ENCODE results near the gene AGAP1. TPM values are rescaled to one million over a fixed set of nuclear protein-coding genes. Genes with fewer than 3 reads are reported as not detected.

The AGAP1 gene
- polyA plus RNA-seq, 4 donors, result 9.8 to 19.2 (median 15.5) TPM

- H3K27me3 ChIP-seq (ENCODE audit: control insufficient read depth in 3 of 3, insufficient read depth in 3 of 3, low read length in 3 of 3), result no peaks in the 10 kb centered on the region
- FAIRE-seq, result no peak
- H3K9me3 ChIP-seq (ENCODE audit: control insufficient read depth in 2 of 2, insufficient read depth in 1 of 2, low read depth in 1 of 2, low read length in 1 of 2), result no peaks in the 10 kb centered on the region
- peaks cover 0 to 17% (median 0%) of the 10 kb centered on the region in 3 donors for H3K36me3 ChIP-seq (ENCODE audit: control insufficient read depth in 3 of 3, insufficient read depth in 2 of 3, low read depth in 1 of 3, low read length in 3 of 3)
- H3K4me3 ChIP-seq (ENCODE audit: low read depth in 1 of 3, low read length in 3 of 3), result no peak overlapping the region
- WGBS, 3 donors, result 75 to 80% (median 77%) methylated on average over 3 of the region's 3 CpGs
- no peaks in the 10 kb centered on the region for H3K4me1 ChIP-seq (ENCODE audit: control insufficient read depth in 3 of 3, insufficient read depth in 2 of 3, low read depth in 1 of 3, low read length in 2 of 3)
- no peak for DNase-seq
- H3K27ac ChIP-seq (ENCODE audit: low read depth in 1 of 3, low read length in 2 of 3), result no peak overlapping the region
These were observed 523.6 kb downstream of the AGAP1 start for GRCh38 chr2:236017446-236017845.

- WGBS, 3 donors, result 92 to 95% (median 93%) methylated on average over 8 of the region's 8 CpGs
- H3K27ac ChIP-seq (ENCODE audit: low read depth in 1 of 3, low read length in 2 of 3), result no peak overlapping the region
These were observed 525.6 kb downstream of the AGAP1 start for GRCh38 chr2:236019434-236019833.

DNA sequence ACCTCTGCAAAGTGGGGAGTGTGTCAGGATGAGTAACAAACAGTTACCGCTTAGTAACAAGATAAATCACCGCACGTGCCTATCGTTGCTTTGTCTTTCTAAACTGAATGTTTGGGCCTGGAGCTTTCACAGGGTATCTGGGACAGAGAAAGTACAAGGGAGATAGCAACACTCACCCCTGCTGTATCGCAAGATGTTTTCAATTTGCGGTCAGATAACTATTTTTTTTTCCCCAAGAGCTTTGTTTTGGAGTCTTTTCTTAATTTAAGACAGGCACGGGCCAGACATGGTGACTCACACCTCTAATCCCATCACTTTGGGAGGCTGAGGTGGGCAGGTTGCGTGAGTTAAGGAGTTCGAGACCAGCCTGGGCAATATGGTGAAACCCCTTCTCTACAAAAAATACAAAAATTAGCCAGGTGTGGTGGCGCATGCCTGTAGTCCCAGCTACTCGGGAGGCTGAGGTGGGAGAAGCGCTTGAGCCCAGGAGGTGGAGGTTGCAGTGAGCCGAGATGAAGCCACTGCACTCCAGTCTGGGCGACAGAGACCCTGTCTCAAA, 527.7 kb downstream of the AGAP1 start:
- FAIRE-seq (no peak), DNase-seq (no peak)
- 94 to 96% (median 96%) methylated on average over 14 of the region's 14 CpGs for WGBS, 3 donors
- no peak overlapping the region for H3K27ac ChIP-seq (ENCODE audit: low read depth in 1 of 3, low read length in 2 of 3)
- no peaks in the 10 kb centered on the region for H3K9me3 ChIP-seq (ENCODE audit: control insufficient read depth in 2 of 2, insufficient read depth in 1 of 2, low read depth in 1 of 2, low read length in 1 of 2)
- peaks cover 0 to 20% (median 0%) of the 10 kb centered on the region in 3 donors for H3K36me3 ChIP-seq (ENCODE audit: control insufficient read depth in 3 of 3, insufficient read depth in 2 of 3, low read depth in 1 of 3, low read length in 3 of 3)
- no peaks in the 10 kb centered on the region for H3K4me1 ChIP-seq (ENCODE audit: control insufficient read depth in 3 of 3, insufficient read depth in 2 of 3, low read depth in 1 of 3, low read length in 2 of 3)
- no peaks in the 10 kb centered on the region for H3K27me3 ChIP-seq (ENCODE audit: control insufficient read depth in 3 of 3, insufficient read depth in 3 of 3, low read length in 3 of 3)
- no peak overlapping the region for H3K4me3 ChIP-seq (ENCODE audit: low read depth in 1 of 3, low read length in 3 of 3)

More at GRCh38 chr2:236019434-236019833, 525.6 kb downstream of the AGAP1 start:
- H3K27me3 ChIP-seq (ENCODE audit: control insufficient read depth in 3 of 3, insufficient read depth in 3 of 3, low read length in 3 of 3), result no peaks in the 10 kb centered on the region
- H3K9me3 ChIP-seq (ENCODE audit: control insufficient read depth in 2 of 2, insufficient read depth in 1 of 2, low read depth in 1 of 2, low read length in 1 of 2), result no peaks in the 10 kb centered on the region
- no peak for FAIRE-seq
- H3K4me1 ChIP-seq (ENCODE audit: control insufficient read depth in 3 of 3, insufficient read depth in 2 of 3, low read depth in 1 of 3, low read length in 2 of 3), result no peaks in the 10 kb centered on the region
- no peak for DNase-seq
- H3K36me3 ChIP-seq (ENCODE audit: control insufficient read depth in 3 of 3, insufficient read depth in 2 of 3, low read depth in 1 of 3, low read length in 3 of 3), result peaks cover 0 to 20% (median 0%) of the 10 kb centered on the region in 3 donors
- H3K4me3 ChIP-seq (ENCODE audit: low read depth in 1 of 3, low read length in 3 of 3), result no peak overlapping the region

DNA sequence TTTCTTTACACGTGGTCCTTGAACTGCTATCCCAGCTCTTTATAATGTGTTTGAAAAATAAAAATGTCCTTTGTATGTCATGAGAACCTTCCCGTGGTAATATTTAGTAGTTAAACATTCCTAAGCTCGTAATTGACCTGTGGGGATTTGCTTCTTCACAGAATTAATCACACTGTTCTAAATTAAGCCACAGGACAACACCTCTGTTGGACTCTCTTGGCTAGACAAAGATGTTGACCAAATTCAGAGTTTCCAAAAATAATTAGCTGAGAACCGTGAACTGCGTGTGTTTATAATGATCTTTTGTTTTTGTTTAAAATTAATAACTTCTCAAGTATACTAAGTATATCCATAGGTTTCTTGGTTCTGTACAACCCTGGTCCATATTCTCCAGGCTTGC, 528.3 kb downstream of the AGAP1 start:
- Histone ChIP-seq H3K4me3 (ENCODE audit: low read depth in 1 of 3, low read length in 3 of 3) (no peak overlapping the region), H3K9me3 (ENCODE audit: control insufficient read depth in 2 of 2, insufficient read depth in 1 of 2, low read depth in 1 of 2, low read length in 1 of 2) (no peaks in the 10 kb centered on the region), H3K36me3 (ENCODE audit: control insufficient read depth in 3 of 3, insufficient read depth in 2 of 3, low read depth in 1 of 3, low read length in 3 of 3) (peaks cover 0 to 20% (median 0%) of the 10 kb centered on the region in 3 donors), H3K27ac (ENCODE audit: low read depth in 1 of 3, low read length in 2 of 3) (no peak overlapping the region), H3K4me1 (ENCODE audit: control insufficient read depth in 3 of 3, insufficient read depth in 2 of 3, low read depth in 1 of 3, low read length in 2 of 3) (no peaks in the 10 kb centered on the region), H3K27me3 (ENCODE audit: control insufficient read depth in 3 of 3, insufficient read depth in 3 of 3, low read length in 3 of 3) (no peaks in the 10 kb centered on the region)
- DNase-seq, result no peak
- 82 to 91% (median 83%) methylated on average over 5 of the region's 5 CpGs for WGBS, 3 donors
- no peak for FAIRE-seq

GRCh38 chr2:236025892-236026291, 532.0 kb downstream of the AGAP1 start:
- peaks cover 0 to 9% of the 10 kb centered on the region in 2 donors for H3K9me3 ChIP-seq (ENCODE audit: control insufficient read depth in 2 of 2, insufficient read depth in 1 of 2, low read depth in 1 of 2, low read length in 1 of 2)
- DNase-seq (no peak), FAIRE-seq (no peak)
- H3K27me3 ChIP-seq (ENCODE audit: control insufficient read depth in 3 of 3, insufficient read depth in 3 of 3, low read length in 3 of 3), result no peaks in the 10 kb centered on the region
- H3K4me3 ChIP-seq (ENCODE audit: low read depth in 1 of 3, low read length in 3 of 3), result no peak overlapping the region
- peaks cover 0 to 9% (median 0%) of the 10 kb centered on the region in 3 donors for H3K36me3 ChIP-seq (ENCODE audit: control insufficient read depth in 3 of 3, insufficient read depth in 2 of 3, low read depth in 1 of 3, low read length in 3 of 3)
- H3K27ac ChIP-seq (ENCODE audit: low read depth in 1 of 3, low read length in 2 of 3), result no peak overlapping the region
- 82 to 90% (median 88%) methylated on average over 3 of the region's 3 CpGs for WGBS, 3 donors
- no peaks in the 10 kb centered on the region for H3K4me1 ChIP-seq (ENCODE audit: control insufficient read depth in 3 of 3, insufficient read depth in 2 of 3, low read depth in 1 of 3, low read length in 2 of 3)

DNA sequence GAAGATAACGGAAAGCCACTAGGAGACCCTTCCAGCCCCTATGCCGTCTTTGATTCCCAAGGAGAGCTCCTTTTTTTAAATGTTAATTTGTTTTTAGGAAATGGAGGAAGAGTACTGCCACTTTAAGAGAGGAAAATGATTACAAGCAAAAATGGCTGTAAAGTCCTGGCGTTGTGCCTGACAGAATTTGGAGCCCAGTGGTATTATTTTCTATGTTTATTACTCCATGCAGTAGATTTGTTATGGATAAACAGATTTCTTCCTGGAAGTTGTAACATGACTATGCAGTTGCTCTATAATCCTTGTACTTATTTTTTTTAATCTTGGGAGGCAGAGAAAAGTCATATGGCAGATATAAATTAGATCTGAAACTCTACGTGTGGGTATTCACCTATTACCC, 533.0 kb downstream of the AGAP1 start:
- H3K4me1 ChIP-seq (ENCODE audit: control insufficient read depth in 3 of 3, insufficient read depth in 2 of 3, low read depth in 1 of 3, low read length in 2 of 3), result no peaks in the 10 kb centered on the region
- H3K27ac ChIP-seq (ENCODE audit: low read depth in 1 of 3, low read length in 2 of 3), result no peak overlapping the region
- H3K27me3 ChIP-seq (ENCODE audit: control insufficient read depth in 3 of 3, insufficient read depth in 3 of 3, low read length in 3 of 3), result no peaks in the 10 kb centered on the region
- H3K9me3 ChIP-seq (ENCODE audit: control insufficient read depth in 2 of 2, insufficient read depth in 1 of 2, low read depth in 1 of 2, low read length in 1 of 2), result peaks cover 0 to 9% of the 10 kb centered on the region in 2 donors
- WGBS, 3 donors, result 57 to 71% (median 61%) methylated on average over 4 of the region's 4 CpGs
- peak in 1 of 2 donors; percentile 19 for DNase-seq
- no peak overlapping the region for H3K4me3 ChIP-seq (ENCODE audit: low read depth in 1 of 3, low read length in 3 of 3)
- FAIRE-seq, result no peak
- H3K36me3 ChIP-seq (ENCODE audit: control insufficient read depth in 3 of 3, insufficient read depth in 2 of 3, low read depth in 1 of 3, low read length in 3 of 3), result peaks cover 0 to 15% (median 0%) of the 10 kb centered on the region in 3 donors

DNA sequence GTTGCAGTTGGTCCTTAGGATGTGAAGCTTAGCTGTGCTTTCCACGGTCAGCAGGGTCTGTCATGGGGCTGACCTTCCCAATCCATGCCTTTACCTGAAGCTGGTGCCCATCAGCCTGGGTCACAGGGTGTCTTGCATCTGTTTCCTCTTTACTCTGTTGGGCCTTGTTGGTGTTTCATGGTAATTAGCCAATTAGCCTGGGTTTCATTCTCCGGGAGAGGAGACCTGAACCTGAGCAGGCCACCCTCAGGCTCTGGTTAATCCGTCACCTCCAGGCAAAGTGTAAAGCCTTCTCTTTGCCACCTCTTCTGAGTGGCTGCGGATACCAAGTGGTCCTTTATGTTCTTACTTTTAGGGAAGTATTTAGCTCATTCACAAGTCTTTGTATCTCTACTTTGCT, 534.2 kb downstream of the AGAP1 start:
- H3K4me1 ChIP-seq (ENCODE audit: control insufficient read depth in 3 of 3, insufficient read depth in 2 of 3, low read depth in 1 of 3, low read length in 2 of 3), result no peaks in the 10 kb centered on the region
- no peaks in the 10 kb centered on the region for H3K27me3 ChIP-seq (ENCODE audit: control insufficient read depth in 3 of 3, insufficient read depth in 3 of 3, low read length in 3 of 3)
- no peak for FAIRE-seq
- H3K9me3 ChIP-seq (ENCODE audit: control insufficient read depth in 2 of 2, insufficient read depth in 1 of 2, low read depth in 1 of 2, low read length in 1 of 2), result peaks cover 0 to 9% of the 10 kb centered on the region in 2 donors
- 88 to 93% (median 90%) methylated on average over 4 of the region's 4 CpGs for WGBS, 3 donors
- no peak for DNase-seq
- no peak overlapping the region for H3K27ac ChIP-seq (ENCODE audit: low read depth in 1 of 3, low read length in 2 of 3)
- no peak overlapping the region for H3K4me3 ChIP-seq (ENCODE audit: low read depth in 1 of 3, low read length in 3 of 3)
- H3K36me3 ChIP-seq (ENCODE audit: control insufficient read depth in 3 of 3, insufficient read depth in 2 of 3, low read depth in 1 of 3, low read length in 3 of 3), result peaks cover 0 to 15% (median under 1%) of the 10 kb centered on the region in 3 donors

GRCh38 chr2:236033462-236033861, 539.6 kb downstream of the AGAP1 start:
- 86 to 91% (median 90%) methylated on average over 7 of the region's 7 CpGs for WGBS, 3 donors
- no peak overlapping the region for H3K4me3 ChIP-seq (ENCODE audit: low read depth in 1 of 3, low read length in 3 of 3)
- H3K36me3 ChIP-seq (ENCODE audit: control insufficient read depth in 3 of 3, insufficient read depth in 2 of 3, low read depth in 1 of 3, low read length in 3 of 3), result peaks cover 0 to 34% (median 3%) of the 10 kb centered on the region in 3 donors
- H3K9me3 ChIP-seq (ENCODE audit: control insufficient read depth in 2 of 2, insufficient read depth in 1 of 2, low read depth in 1 of 2, low read length in 1 of 2), result peaks cover 0 to 9% of the 10 kb centered on the region in 2 donors
- DNase-seq, result no peak
- H3K27me3 ChIP-seq (ENCODE audit: control insufficient read depth in 3 of 3, insufficient read depth in 3 of 3, low read length in 3 of 3), result no peaks in the 10 kb centered on the region
- no peak overlapping the region for H3K27ac ChIP-seq (ENCODE audit: low read depth in 1 of 3, low read length in 2 of 3)
- no peaks in the 10 kb centered on the region for H3K4me1 ChIP-seq (ENCODE audit: control insufficient read depth in 3 of 3, insufficient read depth in 2 of 3, low read depth in 1 of 3, low read length in 2 of 3)
- FAIRE-seq, result no peak

- H3K9me3 ChIP-seq (ENCODE audit: control insufficient read depth in 2 of 2, insufficient read depth in 1 of 2, low read depth in 1 of 2, low read length in 1 of 2), result peaks cover 0 to 5% of the 10 kb centered on the region in 2 donors
- no peak overlapping the region for H3K4me3 ChIP-seq (ENCODE audit: low read depth in 1 of 3, low read length in 3 of 3)
- H3K4me1 ChIP-seq (ENCODE audit: control insufficient read depth in 3 of 3, insufficient read depth in 2 of 3, low read depth in 1 of 3, low read length in 2 of 3), result no peaks in the 10 kb centered on the region
- H3K27ac ChIP-seq (ENCODE audit: low read depth in 1 of 3, low read length in 2 of 3), result no peak overlapping the region
- H3K36me3 ChIP-seq (ENCODE audit: control insufficient read depth in 3 of 3, insufficient read depth in 2 of 3, low read depth in 1 of 3, low read length in 3 of 3), result peaks cover 0 to 37% (median 3%) of the 10 kb centered on the region in 3 donors
- FAIRE-seq (no peak), DNase-seq (no peak)
- no peaks in the 10 kb centered on the region for H3K27me3 ChIP-seq (ENCODE audit: control insufficient read depth in 3 of 3, insufficient read depth in 3 of 3, low read length in 3 of 3)
- WGBS, 3 donors, result 84 to 86% (median 86%) methylated on average over 8 of the region's 8 CpGs
These were observed 541.1 kb downstream of the AGAP1 start for GRCh38 chr2:236034974-236035373.
